EH (cell line): ENCODE measurements around the gene KCNQ1.

Source experiments
- DNase-seq: peaks from one replicate; pipeline ENCODE4 v3.0.0-alpha.2; 2015; ENCODE audit warnings: low read depth

KCNQ1 gene

GRCh38 chr11:2665526-2666400 is 221.0 kb downstream of the KCNQ1 start:
- no peak for DNase-seq

- no peak for DNase-seq
Measured at GRCh38 chr11:2666401-2666741, 221.6 kb downstream of the KCNQ1 start.

GRCh38 chr11:2666828-2667570 is 222.2 kb downstream of the KCNQ1 start:
- no peak for DNase-seq

- no peak for DNase-seq
Measured at GRCh38 chr11:2667940-2668339, 223.1 kb downstream of the KCNQ1 start.

- DNase-seq: no peak
Measured at GRCh38 chr11:2668876-2669275, 224.1 kb downstream of the KCNQ1 start.

- DNase-seq: no peak
Measured at GRCh38 chr11:2669634-2670469, 225.0 kb downstream of the KCNQ1 start.

GRCh38 chr11:2670541-2671100 is 225.8 kb downstream of the KCNQ1 start:
- DNase-seq: no peak

- DNase-seq: no peak
Measured at GRCh38 chr11:2671748-2672147, 226.9 kb downstream of the KCNQ1 start.

GRCh38 chr11:2672553-2673249 is 227.9 kb downstream of the KCNQ1 start:
- DNase-seq: no peak

GRCh38 chr11:2673250-2673610 is 228.4 kb downstream of the KCNQ1 start:
- DNase-seq: no peak

GRCh38 chr11:2673871-2674471 is 229.2 kb downstream of the KCNQ1 start:
- no peak for DNase-seq

GRCh38 chr11:2674658-2675131 is 229.9 kb downstream of the KCNQ1 start:
- no peak for DNase-seq

- no peak for DNase-seq
Measured at GRCh38 chr11:2675540-2675939, 230.7 kb downstream of the KCNQ1 start.

GRCh38 chr11:2677127-2677526 is 232.3 kb downstream of the KCNQ1 start:
- no peak for DNase-seq

- no peak for DNase-seq
Measured at GRCh38 chr11:2678396-2678795, 233.6 kb downstream of the KCNQ1 start.

- DNase-seq: no peak
Measured at GRCh38 chr11:2679011-2679676, 234.3 kb downstream of the KCNQ1 start.

GRCh38 chr11:2681408-2682145 is 236.8 kb downstream of the KCNQ1 start:
- no peak for DNase-seq

- DNase-seq: no peak
Measured at GRCh38 chr11:2683806-2684205, 239.0 kb downstream of the KCNQ1 start.

GRCh38 chr11:2684581-2684980 is 239.8 kb downstream of the KCNQ1 start:
- no peak for DNase-seq

- DNase-seq: no peak
Measured at GRCh38 chr11:2685051-2685450, 240.2 kb downstream of the KCNQ1 start.
